ENCODE results near the gene KCND1. TPM values are rescaled to one million over a fixed set of nuclear protein-coding genes. Genes with fewer than 3 reads are reported as not detected.
A peak's percentile ranks its signal among the peaks of the same experiment; 100 is the strongest.

KCND1 gene
- total RNA-seq, 1 experiment from 2014 or later = 0.86 TPM

DNA sequence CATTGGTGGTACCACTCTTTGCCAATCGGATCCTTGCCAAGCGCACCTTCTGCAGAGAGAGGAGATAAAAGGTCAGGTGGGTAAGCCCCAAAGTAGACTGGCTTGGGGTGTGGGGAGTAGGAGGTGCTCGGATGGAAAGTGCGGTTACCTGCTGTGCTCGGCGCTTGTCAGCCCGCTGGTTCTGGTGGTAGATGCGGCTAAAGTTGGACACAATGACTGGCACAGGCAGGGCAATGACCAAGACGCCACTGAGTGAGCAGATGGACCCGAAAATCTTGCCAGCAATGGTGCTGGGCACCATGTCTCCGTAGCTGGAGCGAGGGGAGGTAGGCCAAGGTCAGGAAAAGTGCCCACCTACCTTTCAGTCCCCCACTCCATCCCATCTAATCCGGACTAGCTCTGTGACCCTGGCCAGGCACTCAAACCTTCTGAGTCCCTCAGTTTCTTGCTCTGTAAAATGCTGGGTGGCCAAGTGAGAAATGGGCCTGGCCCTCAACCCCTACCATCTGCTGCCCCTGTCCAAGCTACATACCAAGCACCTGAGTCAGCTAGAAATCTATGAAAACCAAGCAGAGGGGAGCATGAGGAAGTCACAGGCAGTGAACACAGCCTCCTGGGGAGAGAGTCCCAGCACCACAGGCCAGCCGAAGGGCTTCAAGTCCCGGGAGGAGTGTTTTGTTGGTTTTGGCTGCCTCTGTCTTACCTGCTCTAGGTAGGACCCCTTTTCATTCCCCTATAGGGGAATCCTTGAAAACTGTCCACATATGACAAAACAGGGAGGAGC lies 4.7 kb downstream of the KCND1 start:
- intact Hi-C loops (cut with micrococcal nuclease) = no loop called here
- no TSS peak for BruUV-seq (replicated peaks)
- peaks cover 7% of the 10 kb centered on the region for H3K9me3 Mint-ChIP-seq (ENCODE audit: unreplicated experiment)
- no peak overlapping the region for H3K4me3 Mint-ChIP-seq (ENCODE audit: unreplicated experiment)
- H3K27me3 Mint-ChIP-seq (ENCODE audit: insufficient read depth, unreplicated experiment) = no peaks in the 10 kb centered on the region
- no peaks in the 10 kb centered on the region for H3K36me3 Mint-ChIP-seq (ENCODE audit: insufficient read depth, unreplicated experiment)
- POLR2A ChIA-PET = interaction anchor here (1.1 kb wide), 1 partner anchor 10 kb away, joined by 3 read pairs; no protein-coding TSS in a partner anchor
- H3K4me1 Mint-ChIP-seq (ENCODE audit: insufficient read depth, unreplicated experiment) = no peaks in the 10 kb centered on the region
- CTCF ChIA-PET = no interaction called here
- no peak overlapping the region for H3K27ac Mint-ChIP-seq (ENCODE audit: low read depth, unreplicated experiment)
- TF ChIP-seq, protein P1, sequence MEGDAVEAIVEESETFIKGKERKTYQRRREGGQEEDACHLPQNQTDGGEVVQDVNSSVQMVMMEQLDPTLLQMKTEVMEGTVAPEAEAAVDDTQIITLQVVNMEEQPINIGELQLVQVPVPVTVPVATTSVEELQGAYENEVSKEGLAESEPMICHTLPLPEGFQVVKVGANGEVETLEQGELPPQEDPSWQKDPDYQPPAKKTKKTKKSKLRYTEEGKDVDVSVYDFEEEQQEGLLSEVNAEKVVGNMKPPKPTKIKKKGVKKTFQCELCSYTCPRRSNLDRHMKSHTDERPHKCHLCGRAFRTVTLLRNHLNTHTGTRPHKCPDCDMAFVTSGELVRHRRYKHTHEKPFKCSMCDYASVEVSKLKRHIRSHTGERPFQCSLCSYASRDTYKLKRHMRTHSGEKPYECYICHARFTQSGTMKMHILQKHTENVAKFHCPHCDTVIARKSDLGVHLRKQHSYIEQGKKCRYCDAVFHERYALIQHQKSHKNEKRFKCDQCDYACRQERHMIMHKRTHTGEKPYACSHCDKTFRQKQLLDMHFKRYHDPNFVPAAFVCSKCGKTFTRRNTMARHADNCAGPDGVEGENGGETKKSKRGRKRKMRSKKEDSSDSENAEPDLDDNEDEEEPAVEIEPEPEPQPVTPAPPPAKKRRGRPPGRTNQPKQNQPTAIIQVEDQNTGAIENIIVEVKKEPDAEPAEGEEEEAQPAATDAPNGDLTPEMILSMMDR (IDR thresholded peaks at IDR 0.05; ENCODE audit: unreplicated experiment) = no peak
- DNase-seq (ENCODE audit: unreplicated experiment) = no peak

DNA sequence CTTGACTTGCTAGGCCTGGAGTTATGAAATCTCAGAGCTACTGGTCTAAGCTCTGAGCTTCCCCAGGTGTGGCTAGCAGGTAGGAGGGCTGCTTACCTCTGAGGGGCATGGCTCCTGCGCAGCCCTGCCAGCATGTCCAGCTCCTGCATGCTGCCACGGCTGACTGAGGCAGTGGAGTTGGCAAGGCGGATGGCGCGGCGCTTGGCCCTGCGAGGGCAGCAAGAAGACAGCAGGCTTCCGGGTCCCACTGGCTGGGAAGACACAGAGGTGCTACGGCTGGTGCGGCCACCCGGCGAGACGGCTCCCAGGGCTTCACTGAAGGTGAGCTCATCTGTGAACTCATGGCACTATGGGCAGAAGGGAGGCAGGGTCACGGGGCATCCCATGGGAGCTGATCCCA lies 5.7 kb downstream of the KCND1 start:
- Mint-ChIP-seq H3K27me3 (ENCODE audit: insufficient read depth, unreplicated experiment) (no peaks in the 10 kb centered on the region), H3K4me3 (ENCODE audit: unreplicated experiment) (no peak overlapping the region), H3K9me3 (ENCODE audit: unreplicated experiment) (peaks cover 7% of the 10 kb centered on the region), H3K36me3 (ENCODE audit: insufficient read depth, unreplicated experiment) (no peaks in the 10 kb centered on the region), H3K4me1 (ENCODE audit: insufficient read depth, unreplicated experiment) (no peaks in the 10 kb centered on the region), H3K27ac (ENCODE audit: low read depth, unreplicated experiment) (no peak overlapping the region)
- DNase-seq (ENCODE audit: unreplicated experiment) = no peak
- CTCF ChIA-PET = interaction anchor here (0.7 to 1.1 kb wide), 2 partner anchors 8 to 11 kb away, joined by 3 read pairs; no protein-coding TSS in a partner anchor
- POLR2A ChIA-PET = interaction anchor here (0.5 to 0.7 kb wide), 2 partner anchors 68 to 71 kb away, joined by 3 read pairs; partner anchors contain the start of genes PQBP1 and TIMM17B
- TF ChIP-seq, protein P1 (IDR thresholded peaks at IDR 0.05; ENCODE audit: unreplicated experiment) = no peak
- intact Hi-C loops (cut with micrococcal nuclease) = no loop called here
- no TSS peak for BruUV-seq (replicated peaks)

DNA sequence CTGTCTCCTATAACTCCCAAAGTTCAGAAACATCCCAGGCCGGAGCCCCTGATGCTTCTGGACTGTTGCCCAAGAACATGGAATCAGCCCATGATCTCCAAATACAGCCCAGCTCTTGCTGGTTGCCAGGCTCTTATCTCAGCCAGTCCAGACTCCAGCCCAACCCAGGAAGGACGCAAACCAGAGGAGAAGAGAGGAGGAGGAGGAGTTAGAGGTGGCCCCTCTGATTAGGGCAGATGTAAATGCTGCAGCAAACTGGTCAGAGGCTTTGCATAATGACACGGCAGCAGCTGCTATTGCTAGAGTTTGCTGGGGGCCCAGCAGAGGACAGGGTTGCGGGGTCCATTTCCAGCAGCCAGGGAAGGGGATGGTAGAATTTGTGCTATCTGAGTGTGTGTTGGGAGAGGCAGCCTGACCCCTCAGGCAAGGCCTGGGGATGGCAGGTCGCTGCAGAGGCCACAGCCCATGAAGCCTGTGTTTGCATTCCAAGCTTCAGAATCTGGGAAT lies 10.0 kb downstream of the KCND1 start:
- intact Hi-C loops (cut with micrococcal nuclease) = no loop called here
- DNase-seq (ENCODE audit: unreplicated experiment) = no peak
- peaks cover 7% of the 10 kb centered on the region for H3K36me3 Mint-ChIP-seq (ENCODE audit: insufficient read depth, unreplicated experiment)
- TF ChIP-seq, protein P1 (IDR thresholded peaks at IDR 0.05; ENCODE audit: unreplicated experiment) = no peak
- POLR2A ChIA-PET = no interaction called here
- H3K4me3 Mint-ChIP-seq (ENCODE audit: unreplicated experiment) = no peak overlapping the region
- peaks cover 7% of the 10 kb centered on the region for H3K9me3 Mint-ChIP-seq (ENCODE audit: unreplicated experiment)
- no peaks in the 10 kb centered on the region for H3K27me3 Mint-ChIP-seq (ENCODE audit: insufficient read depth, unreplicated experiment)
- no peak overlapping the region for H3K27ac Mint-ChIP-seq (ENCODE audit: low read depth, unreplicated experiment)
- CTCF ChIA-PET = interaction anchor here (0.7 kb wide), 1 partner anchor 12 kb away, joined by 3 read pairs; no protein-coding TSS in a partner anchor
- BruUV-seq (replicated peaks) = no TSS peak
- no peaks in the 10 kb centered on the region for H3K4me1 Mint-ChIP-seq (ENCODE audit: insufficient read depth, unreplicated experiment)

DNA sequence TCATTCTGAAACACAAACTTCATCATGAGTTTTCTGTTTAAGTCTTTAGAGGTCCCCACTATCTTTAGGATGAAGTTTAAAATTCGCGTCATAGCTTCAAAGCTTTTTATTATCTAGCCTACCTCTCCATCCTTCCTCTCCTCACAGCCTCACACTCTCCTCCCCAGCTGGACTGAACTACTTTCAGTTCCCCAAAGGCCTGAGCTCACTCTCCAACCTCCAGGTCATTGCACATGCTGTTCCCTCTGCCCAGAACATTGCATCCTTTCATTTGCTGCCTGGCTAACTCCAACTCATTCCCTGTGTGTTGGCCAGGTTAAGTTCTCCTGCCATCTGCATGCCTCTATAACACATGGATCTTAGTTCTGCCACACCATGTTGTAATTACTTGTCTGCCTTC lies 11.4 kb downstream of the KCND1 start:
- peaks cover 5% of the 10 kb centered on the region for H3K4me1 Mint-ChIP-seq (ENCODE audit: insufficient read depth, unreplicated experiment)
- peaks cover 7% of the 10 kb centered on the region for H3K36me3 Mint-ChIP-seq (ENCODE audit: insufficient read depth, unreplicated experiment)
- intact Hi-C loops (cut with micrococcal nuclease) = no loop called here
- POLR2A ChIA-PET = no interaction called here
- H3K27ac Mint-ChIP-seq (ENCODE audit: low read depth, unreplicated experiment) = no peak overlapping the region
- no peak for DNase-seq (ENCODE audit: unreplicated experiment)
- CTCF ChIA-PET = interaction anchor here (0.6 kb wide), 1 partner anchor 876 kb away, joined by 3 read pairs; no protein-coding TSS in a partner anchor
- H3K9me3 Mint-ChIP-seq (ENCODE audit: unreplicated experiment) = peaks cover 7% of the 10 kb centered on the region
- BruUV-seq (replicated peaks) = no TSS peak
- H3K27me3 Mint-ChIP-seq (ENCODE audit: insufficient read depth, unreplicated experiment) = no peaks in the 10 kb centered on the region
- TF ChIP-seq, protein P1 (IDR thresholded peaks at IDR 0.05; ENCODE audit: unreplicated experiment) = no peak
- peak overlapping the region; percentile 2 for H3K4me3 Mint-ChIP-seq (ENCODE audit: unreplicated experiment)

All from MCF 10A (cell line).